NCI-H2171 (cell line): ENCODE measurements around the gene WWP2.
"Not testable (repeated sequence)": the region's sequence is repeated elsewhere in the genome, so short reads cannot be mapped to it uniquely, and the experiment has no call there.

ENCODE experiments used
- DNase-seq: peaks from one replicate; lab custom pipeline; 2025; lab: John Stamatoyannopoulos, UW

WWP2 gene

DNA sequence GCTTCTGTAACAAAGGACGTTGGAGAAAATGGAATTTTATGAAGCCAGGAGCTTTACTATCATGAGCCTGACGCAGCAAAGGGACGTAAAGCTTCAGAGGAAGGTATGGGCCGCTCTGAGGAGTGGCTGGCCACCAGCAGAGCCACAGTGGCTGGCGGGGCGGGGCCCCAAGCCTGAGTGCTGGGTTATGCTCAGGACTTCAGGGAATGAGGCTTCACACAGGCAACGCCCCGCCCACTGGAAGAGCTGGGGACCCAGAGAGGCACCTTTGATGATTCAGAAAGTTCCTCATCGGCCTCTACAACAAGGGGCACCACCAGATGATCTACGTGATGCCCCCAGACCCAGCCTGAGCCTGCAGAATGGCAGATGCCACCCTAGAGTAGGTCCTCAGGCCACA lies 16.2 kb upstream of the WWP2 start:
- no peak for DNase-seq

DNA sequence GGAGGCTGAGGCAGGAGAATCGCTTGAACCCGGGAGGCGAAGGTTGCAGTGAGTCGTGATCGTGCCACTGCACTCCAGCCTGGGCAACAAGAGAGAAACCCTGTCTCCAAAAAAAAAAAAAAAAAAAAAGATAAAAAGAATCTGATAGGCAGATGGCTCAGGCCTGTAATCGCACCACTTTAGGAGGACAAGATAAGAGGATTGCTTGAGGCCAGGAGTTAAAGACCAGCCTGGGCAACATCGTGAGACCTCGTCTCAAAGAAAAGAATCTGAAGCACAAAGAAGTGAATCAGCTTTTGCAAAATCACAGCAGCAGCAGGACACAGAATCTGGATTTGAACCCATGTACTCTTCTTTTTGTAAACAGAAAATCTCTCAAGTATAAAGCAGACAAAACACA lies 15.0 kb upstream of the WWP2 start:
- DNase-seq, result no peak

DNA sequence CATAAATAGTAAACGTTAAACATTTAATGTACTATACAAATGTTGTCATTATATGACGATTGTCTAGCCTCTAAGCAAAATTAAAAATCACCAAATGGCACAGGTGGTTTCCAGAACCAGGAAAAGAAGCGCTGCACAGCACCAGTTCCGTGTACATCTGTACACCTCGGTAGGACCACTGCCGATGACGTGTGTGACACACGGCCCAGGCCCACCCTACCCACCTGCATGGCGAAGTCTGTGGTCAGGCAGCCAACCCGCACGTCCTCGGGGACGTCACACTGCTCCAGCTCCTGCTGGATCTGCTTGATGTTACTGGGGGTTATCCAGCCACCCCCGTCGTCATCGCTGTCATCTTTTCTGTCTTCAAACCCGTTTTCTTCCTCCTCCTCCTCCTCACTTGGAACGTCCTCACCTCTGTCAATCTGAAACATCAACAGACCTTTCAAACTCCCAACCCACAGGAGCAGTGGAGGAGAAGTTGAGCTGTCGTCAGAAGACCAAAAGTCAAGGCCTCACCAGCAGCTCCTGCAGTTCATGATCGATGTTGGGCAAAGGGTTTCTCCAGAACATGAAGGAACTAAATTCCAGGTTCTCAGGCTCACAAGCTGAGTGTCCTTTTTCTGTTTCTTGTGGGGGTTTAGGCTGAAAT lies 13.3 kb upstream of the WWP2 start:
- no peak for DNase-seq

DNA sequence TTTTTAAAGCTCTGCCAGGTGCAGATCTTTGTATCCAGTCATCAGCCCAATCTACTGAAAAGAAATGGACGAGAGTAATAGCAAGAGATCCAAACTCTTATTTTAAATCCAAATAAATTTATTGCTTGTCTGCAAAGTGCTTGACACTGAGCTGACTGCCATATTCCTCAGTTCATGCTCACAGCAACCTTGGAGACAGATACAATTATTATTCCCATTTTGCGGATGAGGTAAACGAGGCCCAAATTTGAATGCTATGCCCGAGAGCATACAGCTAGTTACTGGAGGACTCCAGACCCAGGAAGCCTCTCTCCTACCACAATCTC lies 8.0 kb upstream of the WWP2 start:
- no peak for DNase-seq

GRCh38 chr16:69754469-69755310 lies 7.4 kb upstream of the WWP2 start, which contains the start of gene NOB1:
Gene NOB1 (minus strand): TSS chr16:69754926. CDS start chr16:69754910, 16 bp downstream.
- peak; percentile 94 for DNase-seq

DNA sequence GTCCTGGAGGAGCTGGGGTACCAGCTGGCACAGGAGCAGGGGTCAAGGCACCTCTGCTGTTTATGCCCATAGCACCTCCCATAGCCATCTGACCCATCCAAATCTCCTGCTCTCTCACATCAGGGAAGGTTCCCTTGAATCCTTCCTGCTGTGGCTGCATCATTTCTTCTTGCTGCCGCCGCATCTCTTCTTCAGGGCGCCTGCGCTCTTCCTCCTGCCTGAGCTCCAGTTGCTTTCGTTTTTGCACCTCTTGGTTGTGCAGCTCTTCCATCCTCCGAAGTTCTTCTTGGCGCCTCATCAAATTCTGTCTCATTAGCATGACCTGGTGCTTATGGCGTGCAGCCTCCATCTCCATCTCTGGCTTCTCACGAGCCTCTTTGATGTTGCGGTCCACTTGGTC lies 5.4 kb upstream of the WWP2 start:
- no peak for DNase-seq

- not testable (repeated sequence) for DNase-seq
Measured at GRCh38 chr16:69757375-69757774, 4.8 kb upstream of the WWP2 start.

GRCh38 chr16:69762814-69763598 lies 874 bp downstream of the WWP2 start:
- DNase-seq, result no peak

- no peak for DNase-seq
Measured at GRCh38 chr16:69763599-69763942, 1.4 kb downstream of the WWP2 start.

DNA sequence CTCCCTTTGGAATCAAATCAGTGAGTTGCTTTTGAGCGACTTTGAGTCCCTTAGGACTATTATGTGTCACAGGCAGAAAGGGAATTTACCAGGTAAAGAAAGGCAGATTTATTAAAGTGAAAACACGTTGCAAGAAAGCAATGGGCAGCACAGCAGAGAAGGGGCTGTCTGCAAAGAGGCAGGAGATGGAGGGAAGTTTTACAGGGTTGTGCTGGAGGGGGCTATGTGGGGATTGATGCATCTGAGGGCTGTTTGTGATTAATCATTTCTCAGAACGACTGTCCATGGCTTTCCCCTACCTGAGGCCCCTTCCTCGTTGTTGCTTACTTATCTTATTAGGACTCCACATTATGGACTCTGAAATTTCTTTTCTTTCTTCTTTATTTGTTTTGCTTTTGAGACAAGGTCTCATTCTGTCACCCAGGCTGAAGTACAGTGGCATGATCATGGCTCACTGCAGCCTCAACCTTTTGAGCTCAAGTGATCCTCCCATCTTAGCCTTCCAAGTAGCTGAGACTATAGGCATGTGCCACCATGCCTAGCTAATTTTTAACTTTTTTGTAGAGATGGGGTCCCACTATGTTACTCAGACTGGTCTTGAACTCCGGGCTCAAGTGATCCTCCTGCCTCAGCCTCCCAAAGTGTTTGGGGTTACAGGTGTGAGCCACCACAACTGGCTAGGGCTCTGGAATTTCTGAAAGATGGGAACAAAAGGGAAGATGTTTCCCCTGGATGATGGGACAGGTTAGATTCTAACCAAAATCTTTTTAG lies 5.5 kb downstream of the WWP2 start:
- DNase-seq, result no peak

- no peak for DNase-seq
Measured at GRCh38 chr16:69768666-69769065, 6.5 kb downstream of the WWP2 start.

- no peak for DNase-seq
Measured at GRCh38 chr16:69769404-69769803, 7.3 kb downstream of the WWP2 start.

DNA sequence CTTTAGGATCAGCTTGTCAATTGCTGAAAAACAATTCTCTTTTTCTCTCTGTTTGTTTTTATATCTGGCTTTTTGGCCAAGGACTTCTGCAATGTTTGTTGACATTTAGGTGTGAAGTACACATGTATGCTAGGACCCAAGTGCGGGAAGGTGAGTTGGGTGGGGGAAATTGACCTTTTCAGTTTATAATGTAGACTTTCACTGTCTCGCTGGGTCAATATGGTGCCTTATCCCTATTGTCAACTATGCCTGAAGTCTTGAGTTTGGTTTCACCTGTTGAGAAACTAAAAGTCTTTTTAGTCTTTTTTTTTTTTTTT lies 9.5 kb downstream of the WWP2 start:
- no peak for DNase-seq

GRCh38 chr16:69773260-69773947 lies 11.3 kb downstream of the WWP2 start:
- DNase-seq, result no peak

DNA sequence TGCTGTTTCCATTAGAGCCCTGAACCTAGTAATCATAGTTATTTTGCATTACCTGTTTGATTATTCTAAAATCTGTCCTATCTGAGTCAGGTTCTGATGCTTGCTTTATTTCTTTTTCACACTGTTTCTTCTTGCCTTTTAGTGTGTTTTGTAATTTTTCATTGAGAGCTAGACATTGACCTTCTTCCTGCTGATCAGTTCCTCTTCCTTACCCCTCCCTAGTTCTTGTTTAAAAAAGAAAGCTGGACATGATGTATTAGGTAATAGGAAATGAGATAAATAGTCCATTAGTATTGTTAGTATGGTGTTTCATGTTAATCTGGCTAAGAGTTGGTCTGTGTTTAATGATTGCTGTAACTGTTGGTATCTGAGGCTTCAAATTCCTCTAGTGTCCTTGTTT lies 13.4 kb downstream of the WWP2 start:
- DNase-seq, result no peak

DNA sequence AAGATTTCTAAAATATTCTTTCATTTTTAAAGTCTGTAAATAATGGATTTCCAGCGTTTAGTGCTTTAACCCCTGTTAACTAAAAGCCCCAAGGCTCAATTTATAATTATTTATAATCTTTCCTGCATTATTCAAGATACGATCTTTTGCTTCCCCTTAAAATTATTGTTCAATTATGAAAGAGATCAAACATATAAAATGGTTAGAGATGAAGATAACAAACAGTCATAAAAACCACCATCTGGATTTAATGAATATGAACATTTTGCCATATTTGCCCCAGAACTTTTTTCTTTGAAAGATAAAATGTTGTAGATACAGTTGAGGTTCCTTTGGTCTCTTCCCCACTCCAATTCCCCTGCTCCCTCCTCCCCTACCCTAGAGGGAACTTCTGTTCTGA lies 17.6 kb downstream of the WWP2 start:
- DNase-seq, result no peak

DNA sequence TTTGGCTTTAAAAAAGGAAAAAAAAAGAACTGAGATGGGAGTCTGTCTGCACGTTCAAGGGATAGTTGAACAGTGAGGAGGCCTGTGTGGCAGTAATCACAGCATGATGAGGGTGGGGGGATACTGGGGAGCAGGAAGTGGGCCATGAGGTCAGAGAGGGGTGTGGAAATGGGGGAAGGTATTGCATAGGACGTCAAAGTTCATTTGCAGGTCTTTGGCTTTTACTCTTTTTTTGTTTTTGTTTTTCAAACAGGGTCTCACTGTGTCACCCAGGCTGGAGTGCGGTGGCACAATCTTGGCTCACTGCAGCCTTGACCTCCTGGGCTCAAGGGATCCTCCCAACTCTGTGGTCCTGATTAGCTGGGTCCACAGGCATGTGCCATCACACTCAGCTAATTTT lies 19.0 kb downstream of the WWP2 start:
- DNase-seq, result no peak

- no peak for DNase-seq
Measured at GRCh38 chr16:69784586-69784985, 22.5 kb downstream of the WWP2 start.

DNA sequence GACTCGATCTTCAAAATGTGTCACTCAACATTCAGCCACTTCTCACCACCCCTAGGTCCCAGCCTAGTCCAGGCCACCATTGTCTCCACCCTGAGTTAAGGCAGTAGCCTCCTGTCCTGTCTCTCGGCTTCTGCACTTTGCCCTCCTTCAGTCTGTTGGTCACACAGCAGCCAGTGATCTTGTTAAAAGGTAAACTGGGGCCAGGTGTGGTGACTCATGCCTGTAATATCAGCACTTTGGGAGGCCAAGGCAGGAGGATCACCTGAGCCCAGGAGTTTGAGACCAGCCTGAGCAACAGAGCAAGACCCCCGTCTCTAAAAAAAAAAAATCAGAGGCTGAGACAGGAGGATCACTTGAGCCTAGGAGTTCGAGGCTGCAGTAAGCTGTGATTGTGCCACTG lies 25.8 kb downstream of the WWP2 start:
- no peak for DNase-seq

DNA sequence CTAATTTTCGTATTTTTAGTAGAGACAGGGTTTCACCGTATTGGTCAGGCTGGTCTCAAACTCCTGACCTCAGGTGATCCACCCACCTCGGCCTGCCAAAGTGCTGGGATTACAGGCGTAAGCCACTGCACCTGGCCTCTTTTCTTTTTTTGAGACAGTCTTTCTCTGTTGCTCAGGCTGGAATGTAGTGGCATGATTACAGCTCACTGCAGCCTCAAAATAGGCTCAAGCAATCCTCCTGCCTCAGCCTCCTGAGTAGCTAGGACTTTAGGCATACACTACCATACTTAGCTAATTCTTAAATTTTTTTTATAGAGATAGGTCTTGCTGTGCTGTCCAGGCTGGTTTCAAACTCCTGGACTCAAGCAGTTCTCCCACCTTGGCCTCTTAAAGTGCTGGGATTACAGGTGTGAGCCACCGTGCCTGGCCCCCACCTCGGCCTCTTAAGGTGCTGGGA lies 29.3 kb downstream of the WWP2 start:
- not testable (repeated sequence) for DNase-seq

- DNase-seq, result no peak
Measured at GRCh38 chr16:69793526-69793925, 31.4 kb downstream of the WWP2 start.

DNA sequence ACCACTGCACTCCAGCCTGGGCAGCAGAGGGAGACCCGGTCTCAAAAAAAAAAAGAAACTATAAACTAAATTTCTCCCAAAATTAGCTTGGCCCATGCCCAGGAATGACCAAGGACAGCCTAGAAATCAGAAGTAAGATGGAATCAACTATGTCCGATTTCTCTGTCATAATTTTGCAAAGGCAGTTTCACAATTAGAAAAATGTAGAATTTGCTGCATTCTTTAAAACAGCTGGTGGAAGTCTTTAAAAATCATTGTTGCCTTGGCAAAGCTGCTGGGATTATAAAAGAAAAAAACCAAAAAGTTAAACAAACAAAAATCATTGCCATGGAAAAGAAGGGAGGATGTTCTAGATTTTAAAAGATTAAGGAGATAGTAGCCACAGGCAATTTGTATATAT lies 32.4 kb downstream of the WWP2 start:
- DNase-seq, result no peak
